IPS-15b (cell line): ENCODE data around the gene MGAT4B.
A peak's percentile ranks its signal among the peaks of the same experiment; 100 is the strongest.
"Not testable (repeated sequence)": the region's sequence is repeated elsewhere in the genome, so short reads cannot be mapped to it uniquely, and the experiment has no call there.

Experiments used
- H3K27me3 ChIP-seq: one replicate; pipeline ENCODE4 v1.6.1; 2013; ENCODE audit warnings: low read length; ENCODE audit not compliant: control insufficient read depth, insufficient read depth
- H3K36me3 ChIP-seq: one replicate; pipeline ENCODE4 v1.6.1; 2013; ENCODE audit warnings: low read length; ENCODE audit not compliant: control insufficient read depth, insufficient read depth
- H3K4me1 ChIP-seq: one replicate; pipeline ENCODE4 v1.6.1; 2013; ENCODE audit warnings: mild to moderate bottlenecking, low read length; ENCODE audit not compliant: control insufficient read depth, insufficient read depth
- H3K4me3 ChIP-seq: one replicate; pipeline ENCODE4 v1.5.1; 2013; ENCODE audit warnings: low read depth, low read length
- H3K9ac ChIP-seq: one replicate; pipeline ENCODE4 v1.6.1; 2013; ENCODE audit warnings: low read depth, mild to moderate bottlenecking, low read length
- H3K9me3 ChIP-seq: one replicate; pipeline ENCODE4 v1.6.1; 2013; ENCODE audit warnings: mild to moderate bottlenecking, low read length; ENCODE audit not compliant: control insufficient read depth, insufficient read depth

The MGAT4B gene

GRCh38 chr5:179795863-179796833 lies 10.5 kb downstream of the MGAT4B start:
- no peaks in the 10 kb centered on the region for H3K27me3 ChIP-seq
- H3K9me3 ChIP-seq = no peaks in the 10 kb centered on the region
- H3K36me3 ChIP-seq = peaks cover 20% of the 10 kb centered on the region
- peaks cover 2% of the 10 kb centered on the region for H3K4me1 ChIP-seq
- peak overlapping the region; percentile 63 for H3K4me3 ChIP-seq
- H3K9ac ChIP-seq = peak overlapping the region; percentile 65

- H3K36me3 ChIP-seq = peaks cover 19% of the 10 kb centered on the region
- H3K27me3 ChIP-seq = no peaks in the 10 kb centered on the region
- peak overlapping the region; percentile 65 for H3K9ac ChIP-seq
- peak overlapping the region; percentile 63 for H3K4me3 ChIP-seq
- peaks cover 2% of the 10 kb centered on the region for H3K4me1 ChIP-seq
- no peaks in the 10 kb centered on the region for H3K9me3 ChIP-seq
Observed at GRCh38 chr5:179795049-179795862, 11.4 kb downstream of the MGAT4B start.

GRCh38 chr5:179794575-179794974 lies 12.1 kb downstream of the MGAT4B start:
- Histone ChIP-seq H3K4me3 (no peak overlapping the region), H3K36me3 (peaks cover 14% of the 10 kb centered on the region), H3K4me1 (peaks cover 2% of the 10 kb centered on the region), H3K9me3 (no peaks in the 10 kb centered on the region), H3K9ac (peak overlapping the region; percentile 26), H3K27me3 (no peaks in the 10 kb centered on the region)

- Histone ChIP-seq H3K4me3 (no peak overlapping the region), H3K27me3 (no peaks in the 10 kb centered on the region), H3K9me3 (no peaks in the 10 kb centered on the region), H3K36me3 (peaks cover 10% of the 10 kb centered on the region), H3K9ac (peak overlapping the region; percentile 26), H3K4me1 (peaks cover 2% of the 10 kb centered on the region)
Observed at GRCh38 chr5:179794171-179794570, 12.5 kb downstream of the MGAT4B start.

- H3K27me3 ChIP-seq = no peaks in the 10 kb centered on the region
- peak within 1 kb of the TSS; percentile 63 for H3K4me3 ChIP-seq
- H3K9ac ChIP-seq = peak within 1 kb of the TSS; percentile 26
- peaks cover 2% of the 10 kb centered on the region for H3K4me1 ChIP-seq
- H3K36me3 ChIP-seq = peaks cover 4% of the 10 kb centered on the region
- H3K9me3 ChIP-seq = no peaks in the 10 kb centered on the region
Observed at GRCh38 chr5:179793468-179794139, 13.1 kb downstream of the MGAT4B start, which contains the start of gene LTC4S. TSS of gene LTC4S (plus strand) at chr5:179793986. CDS start at chr5:179794081, 95 bp downstream.

- Histone ChIP-seq H3K4me1 (peaks cover 2% of the 10 kb centered on the region), H3K4me3 (no peak overlapping the region), H3K9me3 (no peaks in the 10 kb centered on the region), H3K9ac (no peak overlapping the region), H3K27me3 (no peaks in the 10 kb centered on the region), H3K36me3 (no peaks in the 10 kb centered on the region)
Observed at GRCh38 chr5:179792612-179793467, 13.8 kb downstream of the MGAT4B start.

- no peak overlapping the region for H3K9ac ChIP-seq
- H3K27me3 ChIP-seq = no peaks in the 10 kb centered on the region
- H3K4me3 ChIP-seq = no peak overlapping the region
- H3K36me3 ChIP-seq = no peaks in the 10 kb centered on the region
- no peaks in the 10 kb centered on the region for H3K9me3 ChIP-seq
- H3K4me1 ChIP-seq = peaks cover 2% of the 10 kb centered on the region
Observed at GRCh38 chr5:179791881-179792611, 14.6 kb downstream of the MGAT4B start.

- not testable (repeated sequence) for H3K9ac ChIP-seq, H3K4me1 ChIP-seq, H3K27me3 ChIP-seq, H3K4me3 ChIP-seq, H3K9me3 ChIP-seq, H3K36me3 ChIP-seq
Observed at GRCh38 chr5:179789278-179789677, 17.4 kb downstream of the MGAT4B start.

GRCh38 chr5:179788193-179788854 lies 18.3 kb downstream of the MGAT4B start:
- H3K4me3 ChIP-seq = no peak overlapping the region
- no peaks in the 10 kb centered on the region for H3K27me3 ChIP-seq
- no peaks in the 10 kb centered on the region for H3K4me1 ChIP-seq
- H3K36me3 ChIP-seq = no peaks in the 10 kb centered on the region
- no peaks in the 10 kb centered on the region for H3K9me3 ChIP-seq
- H3K9ac ChIP-seq = no peak overlapping the region

GRCh38 chr5:179786861-179787260 lies 19.8 kb downstream of the MGAT4B start:
- H3K36me3 ChIP-seq = no peaks in the 10 kb centered on the region
- H3K4me3 ChIP-seq = no peak overlapping the region
- no peak overlapping the region for H3K9ac ChIP-seq
- no peaks in the 10 kb centered on the region for H3K27me3 ChIP-seq
- no peaks in the 10 kb centered on the region for H3K9me3 ChIP-seq
- H3K4me1 ChIP-seq = no peaks in the 10 kb centered on the region
